GM15510 (cell line): Measurements from ENCODE around the gene PCDHAC1.

Source experiments
- POLR2A ChIP-seq: IDR thresholded peaks from 3 replicates; pipeline ENCODE4 v1.6.1; 2011; ENCODE audit warnings: borderline replicate concordance; ENCODE audit not compliant: insufficient read length; ENCODE audit errors: extremely low read depth

The PCDHAC1 gene

DNA sequence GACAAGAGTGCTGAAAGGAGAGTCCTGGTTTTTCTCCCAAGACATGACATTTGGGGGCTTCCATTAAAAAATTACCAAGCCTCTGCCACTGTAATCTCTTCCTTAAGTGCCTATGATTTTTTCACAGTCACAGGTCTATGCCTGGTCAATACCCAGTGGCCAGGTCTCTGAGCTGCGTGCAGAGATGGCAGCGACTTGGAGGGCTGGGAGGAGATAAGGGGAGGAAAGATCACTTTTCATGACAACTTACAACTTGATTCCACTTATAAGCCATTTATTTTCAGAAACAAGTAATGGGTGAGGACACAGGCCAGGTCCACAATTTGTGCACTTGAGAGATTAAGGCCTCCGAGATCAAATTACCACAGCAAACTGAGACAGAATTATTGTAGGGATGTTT lies 38.3 kb downstream of the PCDHAC1 start:
- TF ChIP-seq POLR2A = no peak

DNA sequence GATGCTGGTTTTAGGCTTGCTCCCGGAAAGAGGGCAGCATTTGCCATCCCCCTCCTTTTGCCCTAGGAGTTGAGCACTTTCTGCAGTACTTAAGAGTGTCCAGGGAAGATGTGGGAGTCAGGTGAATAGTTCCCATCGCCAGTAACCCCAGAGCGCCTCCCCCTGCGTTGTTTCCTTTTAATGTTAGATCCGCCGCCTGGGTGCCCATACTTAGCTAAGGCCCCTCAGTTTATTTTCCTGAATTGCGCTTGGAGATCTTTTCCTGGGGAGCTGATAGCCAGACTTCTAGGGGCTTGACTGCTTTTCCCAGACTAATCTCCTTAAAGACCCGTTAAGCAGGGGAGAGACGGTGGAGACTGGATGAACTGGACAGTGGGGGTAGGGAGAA lies 39.8 kb downstream of the PCDHAC1 start:
- TF ChIP-seq POLR2A = no peak

DNA sequence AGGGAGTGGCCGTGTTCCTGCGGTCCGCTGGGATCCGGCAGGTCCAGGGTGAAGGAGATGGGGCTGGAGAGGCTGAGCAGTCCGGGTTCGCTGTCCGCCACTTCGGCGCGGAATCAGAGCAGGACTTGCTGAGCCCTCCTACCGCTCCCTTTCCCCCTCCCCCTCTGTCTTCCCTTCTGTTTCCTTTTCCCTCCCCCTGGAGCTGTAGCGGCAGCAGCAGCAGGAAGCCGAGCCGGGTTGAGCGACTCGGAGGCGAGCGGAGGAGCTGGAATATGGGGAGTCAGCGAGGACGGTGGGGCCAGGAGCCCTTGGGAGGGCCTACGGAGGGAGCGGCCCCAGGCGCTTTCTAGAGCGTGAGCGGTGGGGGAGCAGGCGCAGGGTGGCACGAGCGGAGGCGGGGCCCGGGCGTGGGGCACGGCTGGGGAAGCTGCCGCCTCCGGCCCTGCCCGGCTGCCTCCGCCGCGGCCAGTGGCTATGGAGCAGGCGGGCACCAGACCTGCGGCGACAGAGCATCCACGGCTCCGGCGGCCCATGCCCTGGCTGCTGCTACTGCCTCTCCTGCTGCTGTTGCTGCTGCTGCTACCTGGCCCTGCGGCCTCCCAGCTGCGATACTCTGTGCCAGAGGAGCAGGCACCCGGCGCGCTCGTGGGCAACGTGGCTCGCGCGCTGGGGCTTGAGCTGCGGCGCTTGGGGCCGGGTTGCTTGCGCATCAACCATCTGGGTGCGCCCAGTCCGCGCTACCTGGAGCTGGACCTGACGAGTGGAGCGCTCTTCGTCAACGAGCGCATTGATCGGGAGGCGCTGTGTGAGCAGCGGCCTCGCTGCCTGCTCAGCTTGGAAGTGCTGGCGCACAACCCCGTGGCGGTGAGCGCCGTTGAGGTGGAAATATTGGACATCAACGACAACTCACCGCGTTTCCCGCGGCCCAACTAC lies 40.5 kb downstream of the PCDHAC1 start, which contains the start of gene PCDHAC2:
PCDHAC2 (plus strand) TSS at position 184 of the 933 bp plus-strand sequence; CDS start at position 475, 291 bp downstream.
- no peak for TF ChIP-seq POLR2A

DNA sequence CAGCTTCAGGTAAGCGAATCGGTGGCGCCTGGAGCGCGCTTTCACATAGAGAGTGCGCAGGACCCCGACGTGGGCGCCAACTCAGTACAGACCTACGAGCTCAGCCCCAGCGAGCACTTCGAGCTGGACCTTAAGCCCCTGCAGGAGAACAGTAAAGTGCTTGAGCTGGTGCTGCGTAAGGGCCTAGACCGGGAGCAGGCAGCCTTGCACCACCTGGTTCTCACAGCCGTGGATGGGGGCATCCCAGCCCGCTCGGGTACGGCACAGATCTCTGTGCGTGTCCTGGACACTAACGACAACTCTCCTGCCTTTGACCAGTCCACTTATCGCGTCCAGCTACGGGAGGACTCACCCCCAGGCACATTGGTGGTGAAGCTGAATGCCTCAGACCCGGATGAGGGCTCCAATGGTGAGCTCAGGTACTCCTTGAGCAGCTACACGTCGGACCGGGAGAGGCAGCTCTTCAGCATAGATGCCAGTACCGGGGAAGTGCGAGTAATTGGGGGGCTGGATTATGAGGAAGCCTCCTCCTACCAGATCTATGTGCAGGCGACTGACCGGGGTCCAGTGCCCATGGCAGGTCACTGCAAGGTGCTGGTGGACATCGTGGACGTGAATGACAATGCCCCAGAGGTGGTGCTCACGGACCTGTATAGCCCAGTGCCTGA lies 41.3 kb downstream of the PCDHAC1 start:
- TF ChIP-seq POLR2A = no peak

DNA sequence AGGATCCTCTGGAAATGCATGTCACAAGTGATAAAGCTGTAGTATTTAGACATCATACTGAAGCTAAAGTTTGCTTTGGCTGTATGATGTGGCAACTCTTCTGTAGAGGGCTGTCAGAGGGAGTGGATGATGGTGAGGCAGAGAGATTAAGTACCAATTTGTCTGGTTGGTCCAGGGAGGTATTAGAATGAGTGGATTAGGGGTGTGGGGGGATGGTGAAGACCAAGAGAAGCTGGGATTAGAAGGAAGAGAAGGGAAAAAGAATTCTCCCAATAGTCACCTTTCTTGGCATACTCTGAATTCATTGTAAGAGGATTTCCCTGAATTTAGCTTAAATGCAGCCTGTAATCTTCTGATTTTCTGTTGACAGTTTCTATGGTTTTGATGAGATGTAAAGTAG lies 43.8 kb downstream of the PCDHAC1 start:
- no peak for TF ChIP-seq POLR2A

DNA sequence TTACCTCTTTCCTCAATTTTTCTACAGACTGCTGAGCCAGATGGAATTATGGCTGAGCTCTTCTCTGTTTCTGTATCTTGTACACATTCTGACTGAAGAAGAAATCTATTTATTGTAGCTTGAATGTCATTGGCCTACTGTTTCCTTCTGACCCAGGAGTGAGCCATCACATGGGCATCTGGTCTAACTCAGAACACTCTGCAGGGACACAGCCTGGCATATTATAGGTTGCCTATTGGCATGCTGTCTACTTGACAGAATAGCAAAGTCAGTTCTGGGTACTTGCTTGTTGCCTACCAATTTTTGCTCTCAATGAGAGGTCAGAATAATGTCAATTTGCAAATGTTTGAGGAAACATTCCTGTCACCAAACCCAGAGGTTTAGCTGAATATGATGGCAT lies 47.5 kb downstream of the PCDHAC1 start:
- TF ChIP-seq POLR2A = no peak

DNA sequence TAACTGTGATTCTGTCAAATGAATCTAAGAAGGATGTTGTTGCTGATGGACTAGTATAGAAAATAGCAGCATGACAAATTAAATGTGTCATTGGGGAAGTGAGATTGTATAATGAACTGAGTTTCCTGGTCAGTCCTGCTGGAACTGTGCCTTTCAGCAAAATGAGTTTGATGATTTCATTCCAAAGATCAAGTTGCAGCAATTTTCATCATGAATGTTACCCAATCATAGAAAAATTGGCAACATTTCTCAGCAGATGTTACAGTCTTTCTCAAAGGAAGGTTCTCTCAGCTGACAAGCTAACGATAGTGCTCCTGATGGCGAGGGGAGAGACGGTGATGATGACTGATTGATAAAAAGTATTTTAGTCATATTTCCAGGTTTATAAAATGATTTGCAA lies 50.9 kb downstream of the PCDHAC1 start:
- no peak for TF ChIP-seq POLR2A

DNA sequence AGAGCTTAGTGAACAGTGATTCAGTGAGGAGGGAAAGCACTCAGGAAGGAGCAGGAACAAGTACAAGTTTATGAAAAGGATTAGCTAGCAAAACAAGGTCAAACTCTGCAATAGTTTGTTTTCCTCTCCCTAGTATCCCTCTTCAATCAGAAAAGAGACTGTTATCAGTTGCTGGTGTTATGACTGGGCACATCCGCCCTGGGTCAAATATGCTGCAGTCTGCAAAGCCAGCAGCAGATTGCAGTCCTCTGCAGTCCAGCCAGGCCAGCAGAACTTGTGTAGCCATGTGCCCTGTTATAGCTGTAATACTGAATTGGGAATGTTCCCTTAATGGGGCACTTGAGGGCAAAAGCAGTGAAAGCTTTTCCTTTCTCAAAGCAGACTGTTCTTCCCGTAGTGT lies 52.2 kb downstream of the PCDHAC1 start:
- TF ChIP-seq POLR2A = no peak

DNA sequence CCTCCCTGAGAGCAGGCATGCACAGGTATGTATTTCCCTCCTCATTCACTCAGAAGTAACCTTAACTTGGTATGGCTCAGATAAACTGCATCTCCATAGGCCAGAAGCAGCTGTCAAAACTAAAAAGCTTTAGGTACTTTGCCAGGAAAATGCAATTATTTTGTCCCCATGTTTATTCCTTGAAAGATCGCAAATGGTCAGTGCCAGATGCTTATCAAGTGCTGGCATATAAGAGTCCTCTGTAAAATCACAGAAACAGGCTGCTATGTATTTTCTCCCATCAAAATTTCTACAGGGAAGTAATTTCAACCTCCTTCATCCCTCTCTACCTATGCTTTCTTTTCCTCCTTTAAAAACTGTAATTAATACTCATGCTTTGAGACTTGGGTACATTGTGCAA lies 52.9 kb downstream of the PCDHAC1 start:
- no peak for TF ChIP-seq POLR2A
